Stimulated activated CD8-positive, alpha-beta memory T cell treated with anti-CD3 and anti-CD28 coated beads, Interleukin-4, amount 100 ng/mL, for 24 hours (primary cell): ENCODE measurements around the gene ARHGAP26.

Experiments
- DNase-seq: peaks from one replicate; pipeline ENCODE4 v3.0.0-alpha.2; 2020; ENCODE audit warnings: low read depth

ARHGAP26 gene

GRCh38 chr5:143222287-143223231, 452.4 kb downstream of the ARHGAP26 start:
- no peak for DNase-seq

GRCh38 chr5:143224672-143225071, 454.5 kb downstream of the ARHGAP26 start:
- DNase-seq = no peak

- DNase-seq = no peak
These were observed 455.3 kb downstream of the ARHGAP26 start for GRCh38 chr5:143225511-143225910.

- no peak for DNase-seq
These were observed 456.2 kb downstream of the ARHGAP26 start for GRCh38 chr5:143226361-143226760.

- DNase-seq = no peak
These were observed 456.7 kb downstream of the ARHGAP26 start for GRCh38 chr5:143226872-143227271.

GRCh38 chr5:143227301-143227700, 457.1 kb downstream of the ARHGAP26 start:
- DNase-seq = no peak

- DNase-seq = no peak
These were observed 458.6 kb downstream of the ARHGAP26 start for GRCh38 chr5:143228597-143229293.

GRCh38 chr5:143229426-143229895, 459.3 kb downstream of the ARHGAP26 start:
- DNase-seq = no peak

- DNase-seq = no peak
These were observed 459.9 kb downstream of the ARHGAP26 start for GRCh38 chr5:143229896-143230675.

- no peak for DNase-seq
These were observed 460.5 kb downstream of the ARHGAP26 start for GRCh38 chr5:143230676-143230996.

- no peak for DNase-seq
These were observed 461.2 kb downstream of the ARHGAP26 start for GRCh38 chr5:143231416-143231815.

- DNase-seq = no peak
These were observed 462.0 kb downstream of the ARHGAP26 start for GRCh38 chr5:143231973-143232812.

GRCh38 chr5:143233031-143233430, 462.9 kb downstream of the ARHGAP26 start:
- DNase-seq = no peak

- DNase-seq = no peak
These were observed 464.1 kb downstream of the ARHGAP26 start for GRCh38 chr5:143234162-143234842.

- DNase-seq = no peak
These were observed 465.2 kb downstream of the ARHGAP26 start for GRCh38 chr5:143235423-143235822.

GRCh38 chr5:143236682-143237081, 466.5 kb downstream of the ARHGAP26 start:
- no peak for DNase-seq

GRCh38 chr5:143237664-143238063, 467.5 kb downstream of the ARHGAP26 start:
- no peak for DNase-seq

- DNase-seq = no peak
These were observed 468.4 kb downstream of the ARHGAP26 start for GRCh38 chr5:143238620-143239019.

- no peak for DNase-seq
These were observed 469.8 kb downstream of the ARHGAP26 start for GRCh38 chr5:143239882-143240518.

GRCh38 chr5:143241892-143242291, 471.7 kb downstream of the ARHGAP26 start:
- no peak for DNase-seq
